IMR-90 (cell line): ENCODE data around the gene ATM. TPM values are rescaled to one million over a fixed set of nuclear protein-coding genes. Genes with fewer than 3 reads are reported as not detected.
A peak's percentile ranks its signal among the peaks of the same experiment; 100 is the strongest.

Experiments used
- ATAC-seq: fragments of 200-7000 bp; cut with Tn5 transposase; 2 replicates; pipeline ENCODE4 v1.9.1; 2020; ENCODE audit warnings: low read depth, mild to moderate bottlenecking, moderate library complexity
- BruUV-seq: library from RNA; stranded (reverse); fragments of 400-500 nt; replicated peaks from 2 replicates; lab custom pipeline; 2021; lab: Mats Ljungman, UMichigan
- CTCF ChIA-PET: fragments of 300-600 bp; formaldehyde crosslinking; extraction: SDS; loops from one replicate; lab custom pipeline; 2021; ENCODE audit warnings: antibody characterized with exemption; lab: Yijun Ruan, JAX
- POLR2A ChIA-PET: fragments of 300-600 bp; sonication (Branson Sonifier 250); formaldehyde crosslinking; loops from one replicate; lab custom pipeline; 2022; ENCODE audit warnings: antibody characterized with exemption; ENCODE audit not compliant: unreplicated experiment; lab: Charles Lee
- DNase-seq: peaks from one replicate; pipeline ENCODE4 v3.0.0; 2013
- H2AFZ ChIP-seq: replicated peaks from 2 replicates; pipeline ENCODE3; 2013; ENCODE audit warnings: low read length, mild to moderate bottlenecking; ENCODE audit not compliant: poor library complexity
- H2AK5ac ChIP-seq: 2 replicates; pipeline ENCODE4 v1.6.1; 2013; ENCODE audit warnings: low read depth, low read length, inconsistent platforms
- H2AK9ac ChIP-seq: replicated peaks from 2 replicates; pipeline ENCODE3; 2013; ENCODE audit warnings: mild to moderate bottlenecking, low read depth, low read length, moderate library complexity; ENCODE audit not compliant: poor library complexity
- H2BK120ac ChIP-seq: 2 replicates; pipeline ENCODE4 v1.6.1; 2013; ENCODE audit warnings: low read depth, low read length, inconsistent platforms
- H2BK15ac ChIP-seq: 3 replicates; pipeline ENCODE4 v1.6.1; 2013; ENCODE audit warnings: low read depth, low read length, inconsistent platforms
- H2BK20ac ChIP-seq: 2 replicates; pipeline ENCODE4 v1.6.1; 2013; ENCODE audit warnings: low read depth, mild to moderate bottlenecking, inconsistent platforms, low read length, moderate library complexity
- H2BK5ac ChIP-seq: 2 replicates; pipeline ENCODE4 v1.6.1; 2013; ENCODE audit warnings: mild to moderate bottlenecking, low read depth, low read length, inconsistent platforms; ENCODE audit not compliant: poor library complexity, severe bottlenecking
- H3K14ac ChIP-seq: replicated peaks from 2 replicates; pipeline ENCODE4 v1.6.1; 2013; ENCODE audit warnings: low read depth, low read length, inconsistent platforms
- H3K18ac ChIP-seq: 2 replicates; pipeline ENCODE4 v1.6.1; 2013; ENCODE audit warnings: low read depth, low read length, control low read depth
- H3K23ac ChIP-seq: 2 replicates; pipeline ENCODE4 v1.6.1; 2013; ENCODE audit warnings: low read depth, low read length, inconsistent platforms
- H3K27ac ChIP-seq: 2 replicates; pipeline ENCODE4 v1.5.1; 2013; ENCODE audit warnings: mild to moderate bottlenecking, control low read depth, low read length; ENCODE audit not compliant: insufficient read depth
- H3K27me3 ChIP-seq: 2 replicates; pipeline ENCODE4 v1.6.1; 2013; ENCODE audit warnings: low read length; ENCODE audit not compliant: control insufficient read depth, insufficient read depth
- H3K36me3 ChIP-seq: 2 replicates; pipeline ENCODE4 v1.6.1; 2013; ENCODE audit warnings: low read length, mixed read lengths; ENCODE audit not compliant: control insufficient read depth, insufficient read depth
- H3K4ac ChIP-seq: 2 replicates; pipeline ENCODE4 v1.6.1; 2013; ENCODE audit warnings: low read depth, low read length, inconsistent platforms
- H3K4me1 ChIP-seq: 2 replicates; pipeline ENCODE4 v1.6.1; 2013; ENCODE audit warnings: low read length, mixed read lengths; ENCODE audit not compliant: control insufficient read depth, insufficient read depth
- H3K4me2 ChIP-seq: 2 replicates; pipeline ENCODE4 v1.6.1; 2013; ENCODE audit warnings: low read depth, mild to moderate bottlenecking, control low read depth, low read length, moderate library complexity
- H3K4me3 ChIP-seq: 2 replicates; pipeline ENCODE4 v1.5.1; 2013; ENCODE audit warnings: low read depth, mild to moderate bottlenecking, control low read depth, low read length, moderate library complexity; ENCODE audit not compliant: insufficient read depth
- H3K56ac ChIP-seq: 2 replicates; pipeline ENCODE4 v1.6.1; 2013; ENCODE audit warnings: low read length, inconsistent platforms; ENCODE audit not compliant: insufficient read depth; ENCODE audit errors: extremely low read depth
- H3K79me1 ChIP-seq, 2 experiments: 2 replicates each; pipeline ENCODE4 v1.6.1; 2013; ENCODE audit warnings: low read length in 2 of 2, inconsistent platforms in 1 of 2, low read depth in 1 of 2
- H3K9ac ChIP-seq: 2 replicates; pipeline ENCODE4 v1.6.1; 2013; ENCODE audit warnings: low read depth, low read length, control low read depth
- H3K9me1 ChIP-seq: 2 replicates; pipeline ENCODE4 v1.6.1; 2013; ENCODE audit warnings: low read length, inconsistent platforms; ENCODE audit not compliant: insufficient read depth
- H3K9me3 ChIP-seq: 2 replicates; pipeline ENCODE4 v1.6.1; 2013; ENCODE audit warnings: low read length; ENCODE audit not compliant: control insufficient read depth, insufficient read depth
- H4K20me1 ChIP-seq: 2 replicates; pipeline ENCODE4 v1.6.1; 2013; ENCODE audit warnings: low read length, inconsistent platforms; ENCODE audit not compliant: insufficient read depth
- H4K5ac ChIP-seq: 2 replicates; pipeline ENCODE4 v1.6.1; 2013; ENCODE audit warnings: mild to moderate bottlenecking, low read depth, low read length, control low read depth
- H4K8ac ChIP-seq, 2 experiments: 2 replicates each; pipeline ENCODE4 v1.6.1; 2013; ENCODE audit warnings: low read depth in 2 of 2, low read length in 2 of 2, control low read depth in 1 of 2, inconsistent platforms in 1 of 2
- H4K91ac ChIP-seq: 2 replicates; pipeline ENCODE4 v1.6.1; 2013; ENCODE audit warnings: low read depth, low read length, inconsistent platforms; ENCODE audit not compliant: insufficient read depth
- BHLHE40 ChIP-seq: fragments of 150-350 bp; IDR thresholded peaks from 2 replicates; pipeline ENCODE4 v1.6.1; 2016; ENCODE audit warnings: mild to moderate bottlenecking, low read depth, low read length
- CEBPB ChIP-seq: IDR thresholded peaks from 2 replicates; pipeline ENCODE4 v1.6.1; 2012; ENCODE audit warnings: low read depth, low read length, improper control_type of control experiment
- CTCF ChIP-seq: conservative IDR thresholded peaks from 2 replicates; pipeline ENCODE4 v1.5.1; 2012; ENCODE audit warnings: mild to moderate bottlenecking, low read depth, low read length, improper control_type of control experiment
- ELK1 ChIP-seq: fragments of 150-350 bp; IDR thresholded peaks from 2 replicates; pipeline ENCODE4 v1.6.1; 2016; ENCODE audit warnings: low read depth, mild to moderate bottlenecking, low read length, moderate library complexity, borderline replicate concordance
- FOS ChIP-seq: fragments of 150-350 bp; IDR thresholded peaks from 2 replicates; pipeline ENCODE4 v1.6.1; 2016; ENCODE audit warnings: low read depth, low read length
- MAFK ChIP-seq: IDR thresholded peaks from 2 replicates; pipeline ENCODE4 v1.6.1; 2012; ENCODE audit warnings: low read depth, low read length, improper control_type of control experiment
- MAZ ChIP-seq: IDR thresholded peaks from 2 replicates; pipeline ENCODE4 v1.6.1; 2012; ENCODE audit warnings: low read depth, mild to moderate bottlenecking, low read length, improper control_type of control experiment, moderate library complexity, borderline replicate concordance
- MXI1 ChIP-seq: IDR thresholded peaks from 2 replicates; pipeline ENCODE4 v1.6.1; 2012; ENCODE audit warnings: low read depth, mild to moderate bottlenecking, low read length, moderate library complexity, borderline replicate concordance
- NFE2L2 ChIP-seq: fragments of 150-350 bp; IDR thresholded peaks from 2 replicates; pipeline ENCODE4 v1.6.1; 2016; ENCODE audit warnings: low read depth, mild to moderate bottlenecking, low read length
- POLR2A ChIP-seq: IDR thresholded peaks from 2 replicates; pipeline ENCODE4 v1.6.1; 2012; ENCODE audit warnings: mild to moderate bottlenecking, low read depth, low read length
- RFX5 ChIP-seq: IDR thresholded peaks from 2 replicates; pipeline ENCODE4 v1.8.0; 2012; ENCODE audit warnings: low read depth, mild to moderate bottlenecking, low read length, moderate library complexity
- SMC3 ChIP-seq: fragments of 150-350 bp; IDR thresholded peaks from 2 replicates; pipeline ENCODE4 v1.6.1; 2016; ENCODE audit warnings: low read depth, mild to moderate bottlenecking, antibody characterized with exemption, low read length, moderate library complexity
- USF2 ChIP-seq: fragments of 150-350 bp; IDR thresholded peaks from 2 replicates; pipeline ENCODE4 v1.6.1; 2017; ENCODE audit warnings: mild to moderate bottlenecking, antibody characterized with exemption, low read length, low read depth
- WGBS, 2 experiments: methylation state at CpG; one replicate each; pipeline versions ENCODE4 v1.1.5 to v1.1.7; 2013; ENCODE audit warnings: missing lambda C conversion rate in 2 of 2; ENCODE audit not compliant: insufficient read length in 1 of 2; ENCODE audit errors: extremely low coverage in 2 of 2; 5-methylcytosine and 5-hydroxymethylcytosine counted together
- dilution Hi-C: fragments of 300-500 bp; cut with HindIII; formaldehyde crosslinking; loops from one replicate; pipeline ENCODE4 v1.14.3; 2018; ENCODE audit warnings: low sequenced_read_pairs; ENCODE audit not compliant: unreplicated experiment
- in situ Hi-C: fragments of 300-500 bp; cut with MboI; formaldehyde crosslinking; loops from 3 replicates; pipeline ENCODE4 v1.14.3; 2019; ENCODE audit warnings: low sequenced_read_pairs, inconsistent platforms, mixed read lengths
- intact Hi-C: fragments of 100-400 bp; cut with micrococcal nuclease; formaldehyde crosslinking; loops from 2 replicates; pipeline ENCODE4 v1.10.0; 2022
- polyA plus RNA-seq, 3 experiments: library from polyadenylated mRNA; depleted of rRNA; stranded (reverse); fragments of >200 nt; gene quantifications; 2 replicates each; pipeline ENCODE4 v1.2.3, GENCODE V29; 2012; ENCODE audit warnings: low replicate concordance in 1 of 3
- total RNA-seq: library from RNA; depleted of rRNA; stranded (reverse); fragments of >200 nt; gene quantifications from 2 replicates; pipeline ENCODE4 v1.2.3, GENCODE V29; 2012

ATM gene
- total and polyA plus RNA-seq, 2 of the 4 experiments (the other 2 are of a cell fraction), result 18.1 to 30.6 TPM

GRCh38 chr11:108218912-108219783, 3.7 kb upstream of the ATM start:
- Histone ChIP-seq H3K9ac (no peak overlapping the region), H2BK120ac (no peak overlapping the region), H2AK9ac (no peak overlapping the region), H2BK5ac (no peak overlapping the region), H3K23ac (peak overlapping the region; percentile 31; the same call in 1 of the 2 replicates), H3K9me3 (no peaks in the 10 kb centered on the region), H3K4me2 (no peak overlapping the region), H2AFZ (no peak overlapping the region), H2BK20ac (no peak overlapping the region), H3K56ac (no peak overlapping the region), H4K5ac (no peak overlapping the region), H3K4ac (no peak overlapping the region), H3K36me3 (no peaks in the 10 kb centered on the region; the same call in 1 of the 2 replicates), H3K18ac (no peak overlapping the region), H3K27me3 (no peaks in the 10 kb centered on the region), H3K14ac (no peak overlapping the region), H3K4me3 (no peak overlapping the region), H3K27ac (no peak overlapping the region), H3K4me1 (peaks cover 3% of the 10 kb centered on the region; the same call in 1 of the 2 replicates), H3K9me1 (peaks cover 7% of the 10 kb centered on the region), H4K20me1 (peaks cover 4% of the 10 kb centered on the region; the same call in 1 of the 2 replicates), H3K79me1 (peaks cover 24 to 51% of the 10 kb centered on the region in 2 experiments), H2AK5ac (0 out of 2 replicates have a peak overlapping the region, but pooled peaks have one; percentile 10), H4K91ac (no peak overlapping the region), H4K8ac (no peak overlapping the region), H2BK15ac (no peak overlapping the region)
- WGBS, 2 experiments, result 83% methylated on average over 2 of the region's 7 CpGs; no CpG with 5 or more reads in 1 of the 2 experiments
- DNase-seq, result no peak
- in situ Hi-C loops (no loop called here), intact Hi-C loops (no loop called here), dilution Hi-C loops (no loop called here)
- ChIA-PET CTCF (no interaction called here), POLR2A (no interaction called here)
- no peak for ATAC-seq
- TF ChIP-seq RFX5 (no peak), NFE2L2 (no peak), FOS (no peak), USF2 (no peak), ELK1 (no peak), BHLHE40 (no peak), POLR2A (no peak), CEBPB (no peak), MXI1 (no peak), MAZ (no peak), MAFK (no peak), CTCF (no peak), SMC3 (no peak)
- no TSS peak for BruUV-seq
